ENCODE data around the gene PSG1.

DNA sequence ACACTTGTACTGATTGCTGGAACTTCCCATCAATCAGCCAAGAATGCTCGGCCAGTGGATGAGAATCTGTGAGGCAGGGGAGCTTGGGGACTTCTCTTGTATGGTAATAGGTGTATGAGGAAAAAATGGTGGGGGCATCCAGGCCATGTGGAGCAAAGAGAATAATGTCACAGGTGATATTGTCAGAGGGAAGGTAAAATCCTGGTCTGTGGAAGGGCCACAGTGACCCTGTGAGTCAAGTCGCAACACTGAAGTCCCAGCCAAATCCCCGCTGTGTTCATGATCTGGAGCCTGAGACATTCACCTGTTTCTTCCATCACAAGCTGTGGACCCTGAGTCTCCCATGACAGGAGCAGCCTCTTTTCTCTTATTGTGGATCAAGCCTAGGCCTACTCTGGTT lies 49.4 kb upstream of the PSG1 start:
- no peak for TF ChIP-seq CTCF (conservative IDR thresholded peaks at IDR 0.05)
- no peak for TF ChIP-seq EZH2 (IDR thresholded peaks at IDR 0.05; ENCODE audit: low read depth)

Measured in PC-9 (cell line).